ENCODE results near the gene YOD1. TPM values are rescaled to one million over a fixed set of nuclear protein-coding genes. Genes with fewer than 3 reads are reported as not detected.
"Not testable (repeated sequence)": the region's sequence is repeated elsewhere in the genome, so short reads cannot be mapped to it uniquely, and the experiment has no call there.

The YOD1 gene
- total and polyA plus RNA-seq, 2 donors (not counting 1 experiment from before 2014, with no cell fraction given), result 3.0 to 5.6 TPM

- Histone ChIP-seq H4K20me1 (ENCODE audit: control insufficient read depth, extremely low read depth, insufficient read depth, low read length) (no peaks in the 10 kb centered on the region), H3K4me2 (ENCODE audit: extremely low read depth, insufficient read depth, low read length) (no peak overlapping the region), H3K36me3 (ENCODE audit: control insufficient read depth, insufficient read depth, low read length) (peaks cover 5% of the 10 kb centered on the region), H3K27ac (ENCODE audit: insufficient read depth, low read length) (no peak overlapping the region), H3K4me3 (replicated peaks in 1 of 4; ENCODE audit: control extremely low read depth in 1 of 4, insufficient read depth in 1 of 4, low read depth in 3 of 4, low read length in 4 of 4) (no peak overlapping the region), H3K9ac (ENCODE audit: insufficient read depth, low read length) (no peak overlapping the region), H2AFZ (ENCODE audit: low read length) (no peak overlapping the region), H3K9me3 (ENCODE audit: control insufficient read depth, insufficient read depth, low read depth, low read length) (no peaks in the 10 kb centered on the region), H3K4me1 (ENCODE audit: control insufficient read depth, extremely low read depth, insufficient read depth, low read length) (peaks cover 2% of the 10 kb centered on the region), H3K27me3 (ENCODE audit: control insufficient read depth, insufficient read depth, low read length) (no peaks in the 10 kb centered on the region), H3K79me2 (ENCODE audit: control insufficient read depth, insufficient read depth, low read length) (peaks cover 27% of the 10 kb centered on the region)
- no peak for DNase-seq (ENCODE audit: low read depth in 2 of 2)
- TF ChIP-seq, protein P1, sequence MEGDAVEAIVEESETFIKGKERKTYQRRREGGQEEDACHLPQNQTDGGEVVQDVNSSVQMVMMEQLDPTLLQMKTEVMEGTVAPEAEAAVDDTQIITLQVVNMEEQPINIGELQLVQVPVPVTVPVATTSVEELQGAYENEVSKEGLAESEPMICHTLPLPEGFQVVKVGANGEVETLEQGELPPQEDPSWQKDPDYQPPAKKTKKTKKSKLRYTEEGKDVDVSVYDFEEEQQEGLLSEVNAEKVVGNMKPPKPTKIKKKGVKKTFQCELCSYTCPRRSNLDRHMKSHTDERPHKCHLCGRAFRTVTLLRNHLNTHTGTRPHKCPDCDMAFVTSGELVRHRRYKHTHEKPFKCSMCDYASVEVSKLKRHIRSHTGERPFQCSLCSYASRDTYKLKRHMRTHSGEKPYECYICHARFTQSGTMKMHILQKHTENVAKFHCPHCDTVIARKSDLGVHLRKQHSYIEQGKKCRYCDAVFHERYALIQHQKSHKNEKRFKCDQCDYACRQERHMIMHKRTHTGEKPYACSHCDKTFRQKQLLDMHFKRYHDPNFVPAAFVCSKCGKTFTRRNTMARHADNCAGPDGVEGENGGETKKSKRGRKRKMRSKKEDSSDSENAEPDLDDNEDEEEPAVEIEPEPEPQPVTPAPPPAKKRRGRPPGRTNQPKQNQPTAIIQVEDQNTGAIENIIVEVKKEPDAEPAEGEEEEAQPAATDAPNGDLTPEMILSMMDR (conservative IDR thresholded peaks at IDR 0.05 in 1 of 2, IDR thresholded peaks at IDR 0.05 in 1 of 2; ENCODE audit: low read depth in 1 of 2, low read length in 2 of 2), result no peak
- no peak for TF ChIP-seq EZH2 (IDR thresholded peaks at IDR 0.05; ENCODE audit: low read length, missing control alignments)
Observed at GRCh38 chr1:207047505-207047904, 3.5 kb downstream of the YOD1 start.

GRCh38 chr1:207045453-207045852 lies 5.6 kb downstream of the YOD1 start:
- Histone ChIP-seq H3K4me3 (replicated peaks in 1 of 4; ENCODE audit: control extremely low read depth in 1 of 4, insufficient read depth in 1 of 4, low read depth in 3 of 4, low read length in 4 of 4) (no peak overlapping the region), H3K9me3 (ENCODE audit: control insufficient read depth, insufficient read depth, low read depth, low read length) (no peaks in the 10 kb centered on the region), H3K79me2 (ENCODE audit: control insufficient read depth, insufficient read depth, low read length) (peaks cover 26% of the 10 kb centered on the region), H3K4me2 (ENCODE audit: extremely low read depth, insufficient read depth, low read length) (no peak overlapping the region), H3K27ac (ENCODE audit: insufficient read depth, low read length) (no peak overlapping the region), H3K9ac (ENCODE audit: insufficient read depth, low read length) (no peak overlapping the region), H3K27me3 (ENCODE audit: control insufficient read depth, insufficient read depth, low read length) (no peaks in the 10 kb centered on the region), H4K20me1 (ENCODE audit: control insufficient read depth, extremely low read depth, insufficient read depth, low read length) (no peaks in the 10 kb centered on the region), H3K36me3 (ENCODE audit: control insufficient read depth, insufficient read depth, low read length) (peaks cover 5% of the 10 kb centered on the region), H3K4me1 (ENCODE audit: control insufficient read depth, extremely low read depth, insufficient read depth, low read length) (peaks cover 2% of the 10 kb centered on the region), H2AFZ (ENCODE audit: low read length) (no peak overlapping the region)
- no peak for DNase-seq (ENCODE audit: low read depth in 2 of 2)
- TF ChIP-seq, protein P1 (conservative IDR thresholded peaks at IDR 0.05 in 1 of 2, IDR thresholded peaks at IDR 0.05 in 1 of 2; ENCODE audit: low read depth in 1 of 2, low read length in 2 of 2), result no peak
- TF ChIP-seq EZH2 (IDR thresholded peaks at IDR 0.05; ENCODE audit: low read length, missing control alignments), result no peak

- H3K36me3 ChIP-seq (ENCODE audit: control insufficient read depth, insufficient read depth, low read length); H3K27me3 ChIP-seq (ENCODE audit: control insufficient read depth, insufficient read depth, low read length); H3K27ac ChIP-seq (ENCODE audit: insufficient read depth, low read length); H3K4me1 ChIP-seq (ENCODE audit: control insufficient read depth, extremely low read depth, insufficient read depth, low read length); H3K79me2 ChIP-seq (ENCODE audit: control insufficient read depth, insufficient read depth, low read length); H2AFZ ChIP-seq (ENCODE audit: low read length); H3K4me2 ChIP-seq (ENCODE audit: extremely low read depth, insufficient read depth, low read length); H4K20me1 ChIP-seq (ENCODE audit: control insufficient read depth, extremely low read depth, insufficient read depth, low read length); H3K9ac ChIP-seq (ENCODE audit: insufficient read depth, low read length); H3K4me3 ChIP-seq (replicated peaks in 1 of 4; ENCODE audit: control extremely low read depth in 1 of 4, insufficient read depth in 1 of 4, low read depth in 3 of 4, low read length in 4 of 4); H3K9me3 ChIP-seq (ENCODE audit: control insufficient read depth, insufficient read depth, low read depth, low read length); DNase-seq (ENCODE audit: low read depth in 2 of 2): not testable (repeated sequence)
Observed at GRCh38 chr1:207041397-207041796, 9.6 kb downstream of the YOD1 start.

Measured in fibroblast of lung (primary cell).